MM.1S (cell line): ENCODE data around the gene TSHR.

ENCODE experiments used
- DNase-seq: peaks from one replicate; pipeline ENCODE4 v3.0.0-alpha.2; 2015
- H2AFZ ChIP-seq: fragments of 300-600 bp; sonication (generic); 2 replicates; pipeline ENCODE4 v1.6.0; 2016; ENCODE audit warnings: antibody characterized with exemption, low read length
- H3F3A ChIP-seq: fragments of 300-600 bp; sonication (generic); 2 replicates; pipeline ENCODE4 v1.6.1; 2016; ENCODE audit warnings: mild to moderate bottlenecking, antibody characterized with exemption, low read length, moderate library complexity, mixed read lengths; ENCODE audit not compliant: insufficient read depth
- H3K27ac ChIP-seq: fragments of 300-600 bp; sonication (generic); 2 replicates; pipeline ENCODE4 v1.5.1; 2016; ENCODE audit warnings: mild to moderate bottlenecking, low read length
- H3K27me3 ChIP-seq: fragments of 300-600 bp; sonication (generic); replicated peaks from 2 replicates; pipeline ENCODE4 v1.6.0; 2016; ENCODE audit warnings: low read length; ENCODE audit not compliant: insufficient read depth
- H3K36me3 ChIP-seq: fragments of 300-600 bp; sonication (generic); replicated peaks from 2 replicates; pipeline ENCODE4 v1.6.1; 2016; ENCODE audit warnings: mild to moderate bottlenecking, low read length, mixed read lengths; ENCODE audit not compliant: insufficient read depth
- H3K4me1 ChIP-seq: fragments of 300-600 bp; sonication (generic); 2 replicates; pipeline ENCODE4 v1.6.1; 2016; ENCODE audit warnings: low read length, mixed read lengths
- H3K4me2 ChIP-seq: fragments of 300-600 bp; sonication (generic); 2 replicates; pipeline ENCODE4 v1.6.0; 2016; ENCODE audit warnings: low read depth, low read length
- H3K4me3 ChIP-seq: fragments of 300-600 bp; sonication (generic); 2 replicates; pipeline ENCODE4 v1.5.1; 2016; ENCODE audit warnings: low read length, mixed read lengths
- H3K79me2 ChIP-seq: fragments of 300-600 bp; sonication (generic); 2 replicates; pipeline ENCODE4 v1.6.1; 2016; ENCODE audit warnings: mixed run types, low read length, mixed read lengths
- H3K9ac ChIP-seq: fragments of 300-600 bp; sonication (generic); 2 replicates; pipeline ENCODE4 v1.6.1; 2016; ENCODE audit warnings: low read length, mixed read lengths
- H3K9me2 ChIP-seq: fragments of 300-600 bp; sonication (generic); replicated peaks from 2 replicates; pipeline ENCODE4 v1.6.1; 2016; ENCODE audit warnings: mild to moderate bottlenecking, low read length, mixed read lengths; ENCODE audit not compliant: insufficient read depth
- H3K9me3 ChIP-seq: fragments of 300-600 bp; sonication (generic); replicated peaks from 2 replicates; pipeline ENCODE4 v1.6.1; 2016; ENCODE audit warnings: mild to moderate bottlenecking, low read length, mixed read lengths; ENCODE audit not compliant: insufficient read depth
- H4K20me1 ChIP-seq: fragments of 300-600 bp; sonication (generic); 2 replicates; pipeline ENCODE4 v1.6.1; 2016; ENCODE audit warnings: mild to moderate bottlenecking, low read length, moderate library complexity, mixed read lengths; ENCODE audit not compliant: insufficient read depth
- CTCF ChIP-seq: fragments of 300-600 bp; sonication (generic); IDR thresholded peaks from 2 replicates; pipeline ENCODE4 v1.5.1; 2016; ENCODE audit warnings: antibody characterized with exemption, low read length, mixed read lengths
- EZH2 ChIP-seq: fragments of 300-600 bp; sonication (generic); optimal IDR thresholded peaks from 2 replicates; pipeline ENCODE3; 2017; ENCODE audit warnings: low read depth, mild to moderate bottlenecking, antibody characterized with exemption, low read length, mixed read lengths
- EZH2phosphoT487 ChIP-seq: fragments of 300-600 bp; sonication (generic); IDR thresholded peaks from 2 replicates; pipeline ENCODE4 v1.6.1; 2018; ENCODE audit warnings: antibody characterized with exemption, low read length

TSHR gene

DNA sequence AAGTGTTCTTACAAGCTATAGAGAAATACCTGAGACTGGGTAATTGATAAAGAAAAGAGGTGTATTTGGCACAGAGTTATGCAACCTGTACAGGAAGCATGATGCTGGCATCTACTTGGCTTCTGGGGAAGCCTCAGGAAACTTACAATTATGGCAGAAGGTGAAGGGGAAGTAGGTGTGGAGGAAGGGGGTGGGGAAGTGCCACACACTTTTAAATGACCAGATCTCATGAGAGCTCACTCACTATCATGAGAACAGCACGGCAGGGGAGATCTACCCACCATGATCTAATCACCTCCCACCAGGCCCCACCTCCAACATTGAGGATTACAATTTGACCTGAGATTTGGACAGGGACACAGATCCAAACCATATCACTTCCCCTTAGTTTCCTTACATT lies 32.8 kb downstream of the TSHR start:
- no peaks in the 10 kb centered on the region; the same call in 1 of the 2 replicates for H3F3A ChIP-seq
- no peak overlapping the region for H2AFZ ChIP-seq
- no peaks in the 10 kb centered on the region for H3K27me3 ChIP-seq
- H3K27ac ChIP-seq, result no peak overlapping the region
- no peaks in the 10 kb centered on the region for H4K20me1 ChIP-seq
- no peaks in the 10 kb centered on the region for H3K9me2 ChIP-seq
- H3K9me3 ChIP-seq, result no peaks in the 10 kb centered on the region
- H3K9ac ChIP-seq, result no peak overlapping the region
- no peaks in the 10 kb centered on the region for H3K36me3 ChIP-seq
- H3K4me1 ChIP-seq, result peaks cover 8% of the 10 kb centered on the region; the same call in 1 of the 2 replicates
- H3K79me2 ChIP-seq, result no peaks in the 10 kb centered on the region
- H3K4me2 ChIP-seq, result no peak overlapping the region
- TF ChIP-seq CTCF (no peak), EZH2 (no peak), EZH2phosphoT487 (no peak)
- H3K4me3 ChIP-seq, result no peak overlapping the region
- no peak for DNase-seq

GRCh38 chr14:80988735-80989429 lies 33.5 kb downstream of the TSHR start:
- DNase-seq, result no peak
- no peak overlapping the region for H3K27ac ChIP-seq
- H3F3A ChIP-seq, result no peaks in the 10 kb centered on the region; the same call in 1 of the 2 replicates
- H3K4me3 ChIP-seq, result no peak overlapping the region
- no peaks in the 10 kb centered on the region for H3K9me2 ChIP-seq
- no peak for TF ChIP-seq CTCF
- TF ChIP-seq EZH2, result no peak
- TF ChIP-seq EZH2phosphoT487, result no peak
- no peak overlapping the region for H3K4me2 ChIP-seq
- no peaks in the 10 kb centered on the region for H3K79me2 ChIP-seq
- H3K27me3 ChIP-seq, result no peaks in the 10 kb centered on the region
- H3K36me3 ChIP-seq, result no peaks in the 10 kb centered on the region
- H2AFZ ChIP-seq, result no peak overlapping the region
- H3K9me3 ChIP-seq, result no peaks in the 10 kb centered on the region
- H3K4me1 ChIP-seq, result peaks cover 8% of the 10 kb centered on the region; the same call in 1 of the 2 replicates
- no peaks in the 10 kb centered on the region for H4K20me1 ChIP-seq
- H3K9ac ChIP-seq, result no peak overlapping the region

DNA sequence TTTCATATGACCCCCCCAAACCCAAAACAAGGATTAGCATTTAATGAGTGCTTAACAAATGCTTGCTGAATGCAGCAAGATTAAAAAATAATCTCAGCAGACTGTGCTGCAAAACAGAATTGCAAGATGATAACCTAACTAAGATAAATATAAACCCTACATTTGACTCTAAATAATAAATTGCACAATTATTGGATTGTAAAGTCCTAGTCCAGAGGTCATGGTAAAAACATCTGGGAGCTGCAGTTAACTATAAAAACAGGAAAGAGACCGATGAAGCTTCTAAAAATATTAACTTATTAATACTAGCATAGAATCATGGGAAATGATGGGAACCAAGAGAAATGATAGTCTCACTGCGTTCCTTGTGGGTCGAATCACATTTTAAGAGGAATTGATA lies 37.2 kb downstream of the TSHR start:
- H3K4me1 ChIP-seq, result peaks cover 8% of the 10 kb centered on the region; the same call in 1 of the 2 replicates
- TF ChIP-seq EZH2 (no peak), CTCF (no peak), EZH2phosphoT487 (no peak)
- H3K9me3 ChIP-seq, result no peaks in the 10 kb centered on the region
- no peaks in the 10 kb centered on the region for H3K9me2 ChIP-seq
- no peaks in the 10 kb centered on the region for H4K20me1 ChIP-seq
- no peak overlapping the region for H3K27ac ChIP-seq
- no peak overlapping the region for H3K4me3 ChIP-seq
- no peaks in the 10 kb centered on the region; the same call in 1 of the 2 replicates for H3F3A ChIP-seq
- no peaks in the 10 kb centered on the region for H3K36me3 ChIP-seq
- no peak overlapping the region for H3K4me2 ChIP-seq
- DNase-seq, result no peak
- H3K9ac ChIP-seq, result no peak overlapping the region
- no peak overlapping the region for H2AFZ ChIP-seq
- H3K79me2 ChIP-seq, result no peaks in the 10 kb centered on the region
- H3K27me3 ChIP-seq, result no peaks in the 10 kb centered on the region
